WERI-Rb-1 (cell line): ENCODE measurements around the gene TLR1.

ENCODE experiments used
- DNase-seq: peaks from one replicate; pipeline ENCODE4 v3.0.0-alpha.2; 2020
- H3K27ac ChIP-seq: fragments of 250-450 bp; sonication (Bioruptor Pico); 2 replicates; pipeline ENCODE4 v1.5.1; 2020; ENCODE audit warnings: mild to moderate bottlenecking, moderate library complexity
- H3K27me3 ChIP-seq: fragments of 250-450 bp; sonication (Bioruptor Pico); 2 replicates; pipeline ENCODE4 v1.5.1; 2021; ENCODE audit warnings: mild to moderate bottlenecking, low read depth, moderate library complexity; ENCODE audit not compliant: insufficient read depth, severe bottlenecking
- H3K36me3 ChIP-seq: fragments of 250-450 bp; sonication (Bioruptor Pico); 2 replicates; pipeline ENCODE4 v1.5.1; 2020; ENCODE audit warnings: mild to moderate bottlenecking, moderate library complexity
- H3K4me3 ChIP-seq: 2 replicates; pipeline ENCODE4 v1.5.1; 2011; ENCODE audit warnings: low read depth, mild to moderate bottlenecking, control low read depth, low read length
- H3K9me3 ChIP-seq: fragments of 250-450 bp; sonication (Bioruptor Pico); 2 replicates; pipeline ENCODE4 v1.5.1; 2021; ENCODE audit warnings: mild to moderate bottlenecking, moderate library complexity; ENCODE audit not compliant: severe bottlenecking
- TF ChIP-seq, protein P1 (sequence below): IDR thresholded peaks from 2 replicates; pipeline ENCODE4 v1.5.1; 2011; ENCODE audit warnings: low read depth, mild to moderate bottlenecking, control low read depth, inconsistent platforms, low read length

The TLR1 gene

DNA sequence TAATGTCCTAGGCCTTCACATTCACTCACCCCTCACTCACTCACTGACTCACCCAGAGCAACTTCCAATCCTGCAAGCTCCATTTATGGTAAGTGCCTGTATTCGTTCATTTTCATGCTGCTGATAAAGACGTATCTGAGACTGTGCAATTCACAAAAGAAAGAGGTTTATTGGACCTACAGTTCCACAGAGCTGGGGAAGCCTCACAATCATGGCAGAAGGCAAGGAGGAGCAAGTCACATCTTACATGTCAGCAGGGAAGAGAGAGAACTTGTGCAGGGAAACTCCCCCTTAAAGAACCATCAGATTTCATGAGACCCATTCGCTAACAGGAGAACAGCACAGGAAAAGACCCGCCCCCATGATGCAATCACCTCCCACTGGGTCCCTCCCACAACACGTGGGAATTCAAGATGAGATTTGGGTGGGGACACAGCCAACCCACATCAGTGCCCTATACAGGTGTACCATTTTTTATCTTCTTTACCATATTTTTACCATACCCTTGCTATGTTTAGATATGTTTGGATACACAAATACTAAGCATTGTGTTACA is 18.2 kb upstream of the TLR1 start:
- Histone ChIP-seq H3K27me3 (no peaks in the 10 kb centered on the region), H3K4me3 (no peak overlapping the region), H3K27ac (no peak overlapping the region), H3K9me3 (no peaks in the 10 kb centered on the region), H3K36me3 (no peaks in the 10 kb centered on the region)
- TF ChIP-seq, protein P1, sequence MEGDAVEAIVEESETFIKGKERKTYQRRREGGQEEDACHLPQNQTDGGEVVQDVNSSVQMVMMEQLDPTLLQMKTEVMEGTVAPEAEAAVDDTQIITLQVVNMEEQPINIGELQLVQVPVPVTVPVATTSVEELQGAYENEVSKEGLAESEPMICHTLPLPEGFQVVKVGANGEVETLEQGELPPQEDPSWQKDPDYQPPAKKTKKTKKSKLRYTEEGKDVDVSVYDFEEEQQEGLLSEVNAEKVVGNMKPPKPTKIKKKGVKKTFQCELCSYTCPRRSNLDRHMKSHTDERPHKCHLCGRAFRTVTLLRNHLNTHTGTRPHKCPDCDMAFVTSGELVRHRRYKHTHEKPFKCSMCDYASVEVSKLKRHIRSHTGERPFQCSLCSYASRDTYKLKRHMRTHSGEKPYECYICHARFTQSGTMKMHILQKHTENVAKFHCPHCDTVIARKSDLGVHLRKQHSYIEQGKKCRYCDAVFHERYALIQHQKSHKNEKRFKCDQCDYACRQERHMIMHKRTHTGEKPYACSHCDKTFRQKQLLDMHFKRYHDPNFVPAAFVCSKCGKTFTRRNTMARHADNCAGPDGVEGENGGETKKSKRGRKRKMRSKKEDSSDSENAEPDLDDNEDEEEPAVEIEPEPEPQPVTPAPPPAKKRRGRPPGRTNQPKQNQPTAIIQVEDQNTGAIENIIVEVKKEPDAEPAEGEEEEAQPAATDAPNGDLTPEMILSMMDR, result no peak
- no peak for DNase-seq

DNA sequence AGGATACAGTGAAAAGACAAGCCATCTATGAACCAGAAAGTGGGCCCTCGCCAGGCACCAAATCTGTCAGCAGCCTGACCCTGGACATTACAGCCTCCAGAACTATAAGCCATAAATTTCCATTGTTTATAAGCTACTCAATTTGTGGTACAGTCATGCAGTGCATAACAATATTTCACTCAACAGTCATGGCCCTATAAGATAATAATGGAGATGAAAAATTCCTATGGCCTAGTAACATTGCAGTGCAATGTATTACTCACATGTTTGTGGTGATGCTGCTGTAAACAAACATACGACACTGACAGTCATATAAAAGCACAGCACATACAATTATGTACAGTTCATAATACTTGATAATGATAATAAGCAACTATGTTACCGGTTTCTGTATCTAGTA is 17.1 kb upstream of the TLR1 start:
- TF ChIP-seq, protein P1, result no peak
- no peaks in the 10 kb centered on the region for H3K9me3 ChIP-seq
- no peaks in the 10 kb centered on the region for H3K27me3 ChIP-seq
- no peak for DNase-seq
- no peak overlapping the region for H3K4me3 ChIP-seq
- H3K27ac ChIP-seq, result no peak overlapping the region
- no peaks in the 10 kb centered on the region for H3K36me3 ChIP-seq

DNA sequence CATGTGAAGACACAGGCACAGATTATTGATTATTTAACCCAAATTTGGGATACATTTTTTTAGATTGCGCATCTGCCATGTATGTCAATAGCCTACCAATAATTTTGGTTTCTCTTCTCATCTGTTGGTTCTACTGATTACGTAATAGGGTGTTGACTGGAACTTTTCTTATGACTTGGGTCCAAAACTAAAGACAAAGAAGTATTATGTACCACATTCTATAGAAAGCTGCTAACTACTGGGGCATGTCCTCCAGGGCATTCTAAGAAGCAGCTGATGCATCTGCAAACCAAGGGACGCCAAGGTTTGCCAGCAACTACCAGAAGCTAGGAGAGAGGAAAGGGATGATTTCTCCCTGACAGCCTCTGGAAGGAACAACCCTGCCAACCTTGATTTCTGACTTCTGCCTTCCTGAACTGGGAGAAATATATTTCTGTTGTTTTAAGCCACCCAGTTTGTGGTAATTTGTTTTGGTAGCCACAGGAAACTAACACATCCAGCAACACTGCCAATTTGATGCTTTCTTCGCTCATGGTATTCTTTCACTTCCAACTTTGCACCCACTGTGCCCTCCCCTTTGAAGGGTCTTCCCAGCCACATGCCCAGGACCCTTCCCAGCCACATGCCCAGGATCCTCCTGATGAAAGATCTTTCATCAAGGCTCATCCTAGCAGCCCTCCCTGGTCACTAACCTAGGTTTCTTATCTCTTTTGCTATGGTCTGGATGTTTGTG is 15.9 kb upstream of the TLR1 start:
- TF ChIP-seq, protein P1, result no peak
- Histone ChIP-seq H3K9me3 (no peaks in the 10 kb centered on the region), H3K36me3 (no peaks in the 10 kb centered on the region), H3K4me3 (no peak overlapping the region), H3K27me3 (no peaks in the 10 kb centered on the region), H3K27ac (no peak overlapping the region)
- DNase-seq, result no peak

DNA sequence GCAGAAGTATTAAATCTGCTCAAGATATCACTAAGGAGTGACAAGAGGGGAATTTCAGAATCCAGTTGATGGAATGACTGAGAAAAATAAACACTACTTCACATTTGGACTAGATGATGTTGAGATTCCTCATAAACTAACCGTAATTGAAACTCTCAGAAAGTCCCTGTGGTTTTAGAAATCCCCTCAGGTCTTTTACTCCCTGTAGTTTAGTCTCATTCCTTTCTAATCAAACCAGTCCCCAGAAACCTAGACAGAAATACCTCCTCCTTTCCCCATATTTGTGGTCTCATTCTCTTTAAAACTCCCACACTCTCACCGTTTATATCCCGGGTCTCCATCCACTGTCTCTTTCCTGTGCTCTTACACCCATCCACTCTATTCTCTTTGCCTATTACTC is 15.0 kb upstream of the TLR1 start:
- no peaks in the 10 kb centered on the region for H3K36me3 ChIP-seq
- no peaks in the 10 kb centered on the region for H3K27me3 ChIP-seq
- no peak overlapping the region for H3K4me3 ChIP-seq
- TF ChIP-seq, protein P1, result no peak
- peaks cover 3% of the 10 kb centered on the region for H3K9me3 ChIP-seq
- H3K27ac ChIP-seq, result no peak overlapping the region
- no peak for DNase-seq

DNA sequence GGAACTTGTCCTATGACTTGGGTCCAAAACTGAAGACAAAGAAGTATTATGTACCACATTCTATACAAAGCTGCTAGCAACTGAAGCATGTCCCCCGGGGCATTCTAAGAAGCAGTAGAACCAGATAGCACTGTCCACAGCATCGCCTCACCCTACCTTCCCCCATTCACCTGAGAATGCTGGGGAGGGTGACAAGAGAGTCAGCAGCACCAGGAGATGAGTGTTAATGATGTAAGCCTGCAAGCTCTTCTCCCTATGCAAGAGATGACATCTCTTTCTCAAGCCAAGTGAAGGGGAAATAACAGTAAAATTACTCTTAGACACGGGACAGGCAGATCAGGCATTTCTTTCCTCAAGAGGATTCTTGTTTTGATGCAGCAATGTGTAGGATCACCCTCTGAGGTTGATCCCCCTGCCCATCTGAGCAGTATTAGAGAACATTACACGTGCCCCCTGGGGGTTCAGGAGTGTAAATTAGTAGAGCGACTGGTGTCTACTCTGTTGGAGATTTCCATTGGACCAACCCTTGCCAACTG is 13.9 kb upstream of the TLR1 start:
- TF ChIP-seq, protein P1, result no peak
- DNase-seq, result no peak
- Histone ChIP-seq H3K36me3 (no peaks in the 10 kb centered on the region), H3K9me3 (peaks cover 3% of the 10 kb centered on the region), H3K27me3 (no peaks in the 10 kb centered on the region), H3K4me3 (no peak overlapping the region), H3K27ac (no peak overlapping the region)
